Memory B cell (primary cell): ENCODE results near the gene SCN8A.
"Not testable (repeated sequence)": the region's sequence is repeated elsewhere in the genome, so short reads cannot be mapped to it uniquely, and the experiment has no call there.

ENCODE experiments used
- ATAC-seq: fragments of 150-1000 bp; cut with Tn5 transposase; 2 replicates; pipeline ENCODE4 v1.10.0; 2021; ENCODE audit warnings: low read depth, mild to moderate bottlenecking, moderate library complexity
- DNase-seq, 2 donors: peaks; one replicate each; pipeline ENCODE4 v3.0.0; 2022; ENCODE audit warnings: low spot score in 2 of 2
- H3K27ac Mint-ChIP-seq: one replicate; pipeline ENCODE4 v1.8.0; 2022; ENCODE audit warnings: mild to moderate bottlenecking, moderate library complexity, mixed read lengths
- H3K27me3 Mint-ChIP-seq: one replicate; pipeline ENCODE4 v1.8.0; 2022; ENCODE audit warnings: mixed read lengths
- H3K36me3 Mint-ChIP-seq: one replicate; pipeline ENCODE4 v1.8.0; 2022; ENCODE audit warnings: mild to moderate bottlenecking, mixed read lengths
- H3K4me1 Mint-ChIP-seq: one replicate; pipeline ENCODE4 v1.8.0; 2022; ENCODE audit warnings: mixed read lengths
- H3K4me3 Mint-ChIP-seq: one replicate; pipeline ENCODE4 v1.8.0; 2022; ENCODE audit warnings: mild to moderate bottlenecking, moderate library complexity, mixed read lengths
- H3K9me3 Mint-ChIP-seq: one replicate; pipeline ENCODE4 v1.8.0; 2022; ENCODE audit warnings: mixed read lengths

SCN8A gene

GRCh38 chr12:51635346-51635745, 44.3 kb downstream of the SCN8A start:
- Mint-ChIP-seq H3K27me3 (peaks cover 12% of the 10 kb centered on the region), H3K36me3 (peaks cover 7% of the 10 kb centered on the region), H3K27ac (no peak overlapping the region), H3K4me1 (no peaks in the 10 kb centered on the region), H3K9me3 (peaks cover 10% of the 10 kb centered on the region), H3K4me3 (no peak overlapping the region)
- no peak for DNase-seq
- no peak for ATAC-seq

- Mint-ChIP-seq H3K27ac (no peak overlapping the region), H3K4me3 (no peak overlapping the region), H3K9me3 (peaks cover 10% of the 10 kb centered on the region), H3K27me3 (peaks cover 11% of the 10 kb centered on the region), H3K36me3 (peaks cover 7% of the 10 kb centered on the region), H3K4me1 (no peaks in the 10 kb centered on the region)
- DNase-seq (no peak), ATAC-seq (no peak)
Measured at GRCh38 chr12:51636581-51636980, 45.5 kb downstream of the SCN8A start.

- Mint-ChIP-seq H3K27me3 (peaks cover 11% of the 10 kb centered on the region), H3K27ac (no peak overlapping the region)
Measured at GRCh38 chr12:51636986-51637385, 46.0 kb downstream of the SCN8A start.

GRCh38 chr12:51639361-51639760, 48.3 kb downstream of the SCN8A start:
- H3K27me3 Mint-ChIP-seq, result peaks cover 7% of the 10 kb centered on the region
- no peak overlapping the region for H3K27ac Mint-ChIP-seq
- DNase-seq, result no peak
- H3K9me3 Mint-ChIP-seq, result peaks cover 10% of the 10 kb centered on the region
- ATAC-seq, result no peak
- peaks cover 7% of the 10 kb centered on the region for H3K36me3 Mint-ChIP-seq
- H3K4me3 Mint-ChIP-seq, result no peak overlapping the region
- H3K4me1 Mint-ChIP-seq, result no peaks in the 10 kb centered on the region

More at GRCh38 chr12:51636986-51637385, 46.0 kb downstream of the SCN8A start:
- Mint-ChIP-seq H3K9me3 (peaks cover 10% of the 10 kb centered on the region), H3K36me3 (peaks cover 7% of the 10 kb centered on the region), H3K4me3 (no peak overlapping the region), H3K4me1 (no peaks in the 10 kb centered on the region)
- ATAC-seq (no peak), DNase-seq (no peak)

GRCh38 chr12:51642286-51642685, 51.3 kb downstream of the SCN8A start:
- Mint-ChIP-seq H3K27ac (no peak overlapping the region), H3K9me3 (peaks cover 8% of the 10 kb centered on the region), H3K27me3 (peaks cover 5% of the 10 kb centered on the region), H3K4me3 (no peak overlapping the region), H3K36me3 (peaks cover 4% of the 10 kb centered on the region), H3K4me1 (no peaks in the 10 kb centered on the region)
- ATAC-seq (no peak), DNase-seq (no peak)

- Mint-ChIP-seq H3K27ac (no peak overlapping the region), H3K9me3 (peaks cover 2% of the 10 kb centered on the region), H3K27me3 (peaks cover 7% of the 10 kb centered on the region), H3K4me3 (no peak overlapping the region), H3K36me3 (no peaks in the 10 kb centered on the region), H3K4me1 (no peaks in the 10 kb centered on the region)
- DNase-seq (no peak), ATAC-seq (no peak)
Measured at GRCh38 chr12:51643951-51644350, 52.9 kb downstream of the SCN8A start.

GRCh38 chr12:51644691-51645090, 53.7 kb downstream of the SCN8A start:
- not testable (repeated sequence) for H3K4me3 Mint-ChIP-seq, H3K27me3 Mint-ChIP-seq, H3K36me3 Mint-ChIP-seq, DNase-seq, H3K4me1 Mint-ChIP-seq, H3K9me3 Mint-ChIP-seq, H3K27ac Mint-ChIP-seq, ATAC-seq

GRCh38 chr12:51645961-51646360, 54.9 kb downstream of the SCN8A start:
- Mint-ChIP-seq H3K9me3 (peaks cover 6% of the 10 kb centered on the region), H3K27ac (no peak overlapping the region), H3K36me3 (peaks cover 4% of the 10 kb centered on the region), H3K4me3 (no peak overlapping the region), H3K4me1 (no peaks in the 10 kb centered on the region), H3K27me3 (peaks cover 11% of the 10 kb centered on the region)
- no peak for DNase-seq
- ATAC-seq, result no peak

GRCh38 chr12:51647647-51648046, 56.6 kb downstream of the SCN8A start:
- H3K9me3 Mint-ChIP-seq, result peaks cover 6% of the 10 kb centered on the region

GRCh38 chr12:51653431-51653830, 62.4 kb downstream of the SCN8A start:
- DNase-seq (no peak), ATAC-seq (no peak)
- Mint-ChIP-seq H3K27me3 (peaks cover 16% of the 10 kb centered on the region), H3K27ac (no peak overlapping the region), H3K4me3 (no peak overlapping the region), H3K9me3 (peaks cover 7% of the 10 kb centered on the region), H3K36me3 (peaks cover 4% of the 10 kb centered on the region), H3K4me1 (no peaks in the 10 kb centered on the region)

More at GRCh38 chr12:51647647-51648046, 56.6 kb downstream of the SCN8A start:
- Mint-ChIP-seq H3K27me3 (peaks cover 16% of the 10 kb centered on the region), H3K36me3 (peaks cover 4% of the 10 kb centered on the region), H3K4me3 (no peak overlapping the region), H3K4me1 (no peaks in the 10 kb centered on the region), H3K27ac (no peak overlapping the region)
- DNase-seq (no peak), ATAC-seq (no peak)

GRCh38 chr12:51661199-51661598, 70.2 kb downstream of the SCN8A start:
- peaks cover 2% of the 10 kb centered on the region for H3K36me3 Mint-ChIP-seq
- DNase-seq, result no peak
- peaks cover 3% of the 10 kb centered on the region for H3K9me3 Mint-ChIP-seq
- H3K27ac Mint-ChIP-seq, result no peak overlapping the region
- H3K4me1 Mint-ChIP-seq, result no peaks in the 10 kb centered on the region
- peaks cover 12% of the 10 kb centered on the region for H3K27me3 Mint-ChIP-seq
- no peak for ATAC-seq
- H3K4me3 Mint-ChIP-seq, result no peak overlapping the region

GRCh38 chr12:51661836-51662235, 70.8 kb downstream of the SCN8A start:
- no peak for DNase-seq
- Mint-ChIP-seq H3K4me3 (no peak overlapping the region), H3K4me1 (no peaks in the 10 kb centered on the region), H3K27ac (no peak overlapping the region), H3K36me3 (peaks cover 2% of the 10 kb centered on the region), H3K9me3 (peaks cover 3% of the 10 kb centered on the region), H3K27me3 (peaks cover 10% of the 10 kb centered on the region)
- ATAC-seq, result no peak

GRCh38 chr12:51662728-51663154, 71.7 kb downstream of the SCN8A start:
- H3K9me3 Mint-ChIP-seq, result peaks cover 3% of the 10 kb centered on the region
- H3K4me3 Mint-ChIP-seq, result no peak overlapping the region
- no peaks in the 10 kb centered on the region for H3K4me1 Mint-ChIP-seq
- DNase-seq, result no peak
- no peak overlapping the region for H3K27ac Mint-ChIP-seq
- no peak for ATAC-seq
- peaks cover 10% of the 10 kb centered on the region for H3K27me3 Mint-ChIP-seq
- peaks cover 2% of the 10 kb centered on the region for H3K36me3 Mint-ChIP-seq

- Mint-ChIP-seq H3K36me3 (peaks cover 2% of the 10 kb centered on the region), H3K9me3 (peaks cover under 1% of the 10 kb centered on the region), H3K4me3 (no peak overlapping the region), H3K27me3 (peaks cover 8% of the 10 kb centered on the region), H3K27ac (no peak overlapping the region), H3K4me1 (no peaks in the 10 kb centered on the region)
- no peak for ATAC-seq
- DNase-seq, result no peak
Measured at GRCh38 chr12:51663390-51663789, 72.4 kb downstream of the SCN8A start.

GRCh38 chr12:51666696-51667095, 75.7 kb downstream of the SCN8A start:
- H3K9me3 Mint-ChIP-seq, result no peaks in the 10 kb centered on the region
- no peak overlapping the region for H3K4me3 Mint-ChIP-seq
- no peak for DNase-seq
- no peak overlapping the region for H3K27ac Mint-ChIP-seq
- no peaks in the 10 kb centered on the region for H3K4me1 Mint-ChIP-seq
- peaks cover 2% of the 10 kb centered on the region for H3K36me3 Mint-ChIP-seq
- no peak for ATAC-seq
- peaks cover 7% of the 10 kb centered on the region for H3K27me3 Mint-ChIP-seq
